Mammary epithelial cell (primary cell): ENCODE measurements around the gene CROCC2.

Experiments used
- EZH2 ChIP-seq: IDR thresholded peaks from 2 replicates; pipeline ENCODE4 v1.6.1; 2012; ENCODE audit warnings: low read length, inconsistent platforms, borderline replicate concordance
- TF ChIP-seq, protein P1 (sequence below), 2 donors: IDR thresholded peaks in 1 of 2; conservative IDR thresholded peaks in 1 of 2; 2 replicates each; pipeline ENCODE4 v1.5.1; 2011 to 2012; ENCODE audit warnings: inconsistent platforms in 2 of 2, low read length in 2 of 2, mild to moderate bottlenecking in 2 of 2, control low read depth in 1 of 2, low read depth in 1 of 2; ENCODE audit not compliant: insufficient read depth in 1 of 2; ENCODE audit errors: extremely low read depth in 1 of 2

DNA sequence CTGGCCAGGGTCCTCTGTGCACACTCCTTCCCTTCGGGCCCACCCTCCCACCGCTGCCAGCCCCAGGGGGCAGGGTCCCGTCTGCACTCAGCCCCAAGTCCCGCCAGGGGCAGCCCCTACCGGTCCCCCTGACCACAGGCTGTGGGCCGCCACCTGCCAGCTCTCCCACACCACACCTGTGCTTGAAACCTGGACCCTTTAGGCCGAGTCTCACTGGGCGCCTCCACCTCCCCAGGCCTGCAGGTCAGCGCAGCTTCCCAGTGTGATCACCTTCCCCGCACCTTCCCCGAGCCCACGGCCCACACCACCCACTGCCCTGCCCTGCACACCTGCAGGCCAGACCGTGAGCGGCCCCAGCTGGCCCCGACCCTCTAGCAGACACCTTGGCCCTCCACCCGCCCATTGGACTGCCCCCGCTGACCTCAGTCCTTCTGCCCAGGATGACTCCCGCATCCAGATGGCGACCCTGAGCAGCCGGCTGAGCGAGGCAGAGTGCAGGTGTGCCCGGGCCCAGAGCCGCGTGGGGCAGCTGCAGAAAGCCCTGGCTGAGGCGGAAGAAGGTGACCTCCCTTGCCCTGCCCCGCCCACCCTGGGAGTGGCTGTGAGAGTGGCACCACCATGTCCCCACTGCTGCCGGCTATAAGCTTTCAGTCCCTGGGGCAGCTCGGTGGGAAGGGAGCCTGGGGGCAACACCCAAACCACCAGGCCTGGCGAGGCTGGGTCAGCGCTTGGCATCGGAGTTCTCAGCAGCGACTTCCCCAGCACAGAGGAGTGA, 61.0 kb downstream of the CROCC2 start:
- TF ChIP-seq, protein P1, sequence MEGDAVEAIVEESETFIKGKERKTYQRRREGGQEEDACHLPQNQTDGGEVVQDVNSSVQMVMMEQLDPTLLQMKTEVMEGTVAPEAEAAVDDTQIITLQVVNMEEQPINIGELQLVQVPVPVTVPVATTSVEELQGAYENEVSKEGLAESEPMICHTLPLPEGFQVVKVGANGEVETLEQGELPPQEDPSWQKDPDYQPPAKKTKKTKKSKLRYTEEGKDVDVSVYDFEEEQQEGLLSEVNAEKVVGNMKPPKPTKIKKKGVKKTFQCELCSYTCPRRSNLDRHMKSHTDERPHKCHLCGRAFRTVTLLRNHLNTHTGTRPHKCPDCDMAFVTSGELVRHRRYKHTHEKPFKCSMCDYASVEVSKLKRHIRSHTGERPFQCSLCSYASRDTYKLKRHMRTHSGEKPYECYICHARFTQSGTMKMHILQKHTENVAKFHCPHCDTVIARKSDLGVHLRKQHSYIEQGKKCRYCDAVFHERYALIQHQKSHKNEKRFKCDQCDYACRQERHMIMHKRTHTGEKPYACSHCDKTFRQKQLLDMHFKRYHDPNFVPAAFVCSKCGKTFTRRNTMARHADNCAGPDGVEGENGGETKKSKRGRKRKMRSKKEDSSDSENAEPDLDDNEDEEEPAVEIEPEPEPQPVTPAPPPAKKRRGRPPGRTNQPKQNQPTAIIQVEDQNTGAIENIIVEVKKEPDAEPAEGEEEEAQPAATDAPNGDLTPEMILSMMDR (conservative IDR thresholded peaks at IDR 0.05 in 1 of 2, IDR thresholded peaks at IDR 0.05 in 1 of 2; ENCODE audit: extremely low read depth in 1 of 2, insufficient read depth in 1 of 2, low read depth in 1 of 2, low read length in 2 of 2), result no peak
- TF ChIP-seq EZH2, result no peak
